ENCODE data around the gene TSGA10. TPM values are rescaled to one million over a fixed set of nuclear protein-coding genes. Genes with fewer than 3 reads are reported as not detected.

The TSGA10 gene
- polyA plus RNA-seq, 3 donors, result 0.32 to 2.2 (median 0.79) TPM

GRCh38 chr2:99152199-99152895, 2.4 kb downstream of the TSGA10 start:
- no peak for TF ChIP-seq CTCF (IDR thresholded peaks at IDR 0.05)
- Histone ChIP-seq H3K36me3 (replicated peaks in 1 of 2; ENCODE audit: control insufficient read depth in 1 of 2, insufficient read depth in 2 of 2, low read length in 2 of 2) (peaks cover 0 to 4% of the 10 kb centered on the region in 2 donors), H3K27me3 (ENCODE audit: control insufficient read depth in 2 of 2, insufficient read depth in 2 of 2, low read length in 2 of 2) (no peaks in the 10 kb centered on the region), H3K4me1 (ENCODE audit: control insufficient read depth in 1 of 2, insufficient read depth in 2 of 2, low read length in 2 of 2) (peaks cover 27 to 31% of the 10 kb centered on the region in 2 donors), H4K20me1 (ENCODE audit: insufficient read depth, low read length) (no peaks in the 10 kb centered on the region), H3K4me2 (replicated peaks; ENCODE audit: extremely low read depth, low read length, poor library complexity, severe bottlenecking) (no peak overlapping the region), H3K4me3 (replicated peaks in 1 of 3; ENCODE audit: low read depth in 2 of 3, low read length in 3 of 3) (no peak overlapping the region), H2AFZ (ENCODE audit: insufficient read depth, low read depth, low read length, poor library complexity, severe bottlenecking) (no peak overlapping the region), H3K9ac (ENCODE audit: insufficient read depth, low read length, poor library complexity, severe bottlenecking) (no peak overlapping the region), H3K79me2 (ENCODE audit: insufficient read depth, low read length) (peaks cover 31% of the 10 kb centered on the region), H3K27ac (ENCODE audit: low read depth in 1 of 2, low read length in 2 of 2) (no peak overlapping the region), H3K9me3 (replicated peaks in 1 of 2; ENCODE audit: control insufficient read depth in 1 of 2, insufficient read depth in 1 of 2, low read length in 2 of 2) (no peaks in the 10 kb centered on the region)
- WGBS (ENCODE audit: insufficient coverage), result 90% methylated on average over 1 of the region's 7 CpGs
- no peaks in the 10 kb centered on the region for H3K27me3 Mint-ChIP-seq (ENCODE audit: low read depth in 3 of 3)
- H3K36me3 Mint-ChIP-seq, result peaks cover 8 to 10% of the 10 kb centered on the region in 2 donors
- intact Hi-C loops (cut with micrococcal nuclease), result no loop called here
- DNase-seq, result no peak
- no peaks in the 10 kb centered on the region for H3K9me3 Mint-ChIP-seq
- no peak overlapping the region for H3K4me3 Mint-ChIP-seq
- no peak overlapping the region for H3K27ac Mint-ChIP-seq
- H3K4me1 Mint-ChIP-seq, result peaks cover 41% of the 10 kb centered on the region

DNA sequence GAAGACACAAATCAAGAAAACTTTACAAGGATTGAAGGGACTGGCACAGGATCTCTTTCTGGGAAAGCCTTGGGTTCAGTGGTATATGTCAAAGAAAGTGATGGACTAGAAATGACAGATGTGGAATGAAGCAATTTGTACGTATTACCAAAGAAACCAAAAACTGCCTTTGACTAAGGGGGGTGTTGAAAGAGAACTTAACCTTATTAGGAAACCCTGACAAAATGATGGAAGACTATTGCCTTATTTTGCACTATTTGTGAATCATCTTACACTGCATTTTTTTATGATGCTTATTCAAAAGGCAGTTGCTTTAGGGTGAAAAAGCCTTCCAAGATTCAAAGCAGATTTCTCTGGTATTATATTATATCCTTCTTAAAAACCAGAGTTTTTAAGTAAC, 4.0 kb downstream of the TSGA10 start:
- H3K27me3 Mint-ChIP-seq (ENCODE audit: low read depth in 3 of 3), result no peaks in the 10 kb centered on the region
- H2AFZ ChIP-seq (ENCODE audit: insufficient read depth, low read depth, low read length, poor library complexity, severe bottlenecking), result no peak overlapping the region
- intact Hi-C loops (cut with micrococcal nuclease), result no loop called here
- H3K9me3 ChIP-seq (replicated peaks in 1 of 2; ENCODE audit: control insufficient read depth in 1 of 2, insufficient read depth in 1 of 2, low read length in 2 of 2), result no peaks in the 10 kb centered on the region
- peaks cover 25 to 29% of the 10 kb centered on the region in 2 donors for H3K4me1 ChIP-seq (ENCODE audit: control insufficient read depth in 1 of 2, insufficient read depth in 2 of 2, low read length in 2 of 2)
- no peak for TF ChIP-seq CTCF (IDR thresholded peaks at IDR 0.05)
- H3K79me2 ChIP-seq (ENCODE audit: insufficient read depth, low read length), result peaks cover 28% of the 10 kb centered on the region
- H4K20me1 ChIP-seq (ENCODE audit: insufficient read depth, low read length), result no peaks in the 10 kb centered on the region
- H3K9ac ChIP-seq (ENCODE audit: insufficient read depth, low read length, poor library complexity, severe bottlenecking), result no peak overlapping the region
- H3K4me2 ChIP-seq (replicated peaks; ENCODE audit: extremely low read depth, low read length, poor library complexity, severe bottlenecking), result peak overlapping the region; percentile 31
- H3K27ac Mint-ChIP-seq, result peak overlapping the region; percentile 66 to 92 (median 83)
- H3K4me3 Mint-ChIP-seq, result peak overlapping the region in 1 of 2 donors; percentile 48
- H3K4me1 Mint-ChIP-seq, result peaks cover 25% of the 10 kb centered on the region
- no peaks in the 10 kb centered on the region for H3K27me3 ChIP-seq (ENCODE audit: control insufficient read depth in 2 of 2, insufficient read depth in 2 of 2, low read length in 2 of 2)
- DNase-seq, result peak; percentile 62 to 83 (median 82)
- no peaks in the 10 kb centered on the region for H3K36me3 ChIP-seq (replicated peaks in 1 of 2; ENCODE audit: control insufficient read depth in 1 of 2, insufficient read depth in 2 of 2, low read length in 2 of 2)
- no peak overlapping the region for H3K4me3 ChIP-seq (replicated peaks in 1 of 3; ENCODE audit: low read depth in 2 of 3, low read length in 3 of 3)
- H3K9me3 Mint-ChIP-seq, result no peaks in the 10 kb centered on the region
- H3K36me3 Mint-ChIP-seq, result no peaks in the 10 kb centered on the region
- peak overlapping the region; percentile 67 to 74 for H3K27ac ChIP-seq (ENCODE audit: low read depth in 1 of 2, low read length in 2 of 2)
- no CpG with 5 or more reads among the region's 1 CpG for WGBS (ENCODE audit: insufficient coverage)

All from CD14-positive monocyte (primary cell).